K562 (cell line): ENCODE results near the gene AGBL1. TPM values are rescaled to one million over a fixed set of nuclear protein-coding genes. Genes with fewer than 3 reads are reported as not detected.
"Not testable (repeated sequence)": the region's sequence is repeated elsewhere in the genome, so short reads cannot be mapped to it uniquely, and the experiment has no call there.

Source experiments
- ATAC-seq: fragments of 200-7000 bp; cut with Tn5 transposase; 3 replicates; pipeline ENCODE4 v1.9.1; 2020; ENCODE audit warnings: moderate library complexity
- BruUV-seq: library from RNA; stranded (reverse); fragments of 400-500 nt; replicated peaks from 2 replicates; lab custom pipeline; 2021; lab: Mats Ljungman, UMichigan
- CTCF ChIA-PET: fragments of 300-600 bp; formaldehyde crosslinking; extraction: SDS; loops from one replicate; lab custom pipeline; 2021; ENCODE audit warnings: low intra/inter-chr PET ratio; lab: Yijun Ruan, JAX
- POLR2A ChIA-PET: fragments of 300-600, 350-650 bp; sonication (Branson Sonifier 250); formaldehyde crosslinking; extraction: SDS; loops from one replicate; lab custom pipeline; 2021; ENCODE audit warnings: antibody characterized with exemption, inconsistent platforms; lab: Yijun Ruan, JAX
- DNase-seq, 4 experiments: peaks; one replicate each; pipeline versions ENCODE4 v3.0.0 to v3.0.0-alpha.2; 2011 to 2018; ENCODE audit warnings: low spot score in 3 of 4, mixed read lengths in 3 of 4; ENCODE audit errors: extremely low read depth in 1 of 4
- FAIRE-seq: peaks from 2 replicates; lab custom pipeline; 2011; peaks lifted over from hg19 to GRCh38; lab: Jason Lieb, UNC
- H2AFZ ChIP-seq: 2 replicates; pipeline ENCODE4 v1.6.0; 2011; ENCODE audit warnings: low read depth, low read length, control low read depth, inconsistent platforms
- H3K27ac ChIP-seq: fragments of 200-600 bp; 3 replicates; pipeline ENCODE4 v1.8.0; 2011; ENCODE audit warnings: low read depth, mild to moderate bottlenecking, control low read depth, inconsistent platforms, low read length, moderate library complexity, mixed read lengths; ENCODE audit errors: extremely low read depth
- H3K27me3 ChIP-seq, 2 experiments: fragments of 300-600 bp in 1 of 2; 2 replicates in 1 of 2; 3 replicates in 1 of 2; pipeline versions ENCODE4 v1.6.0 to v1.8.0; 2011; ENCODE audit warnings: inconsistent platforms in 2 of 2, low read length in 2 of 2, mild to moderate bottlenecking in 1 of 2, mixed read lengths in 1 of 2, moderate library complexity in 1 of 2; ENCODE audit not compliant: control insufficient read depth in 2 of 2, insufficient read depth in 2 of 2
- H3K36me3 ChIP-seq: fragments of 300-600 bp; 3 replicates; pipeline ENCODE4 v1.8.0; 2011; ENCODE audit warnings: mild to moderate bottlenecking, low read length, inconsistent platforms; ENCODE audit not compliant: control insufficient read depth, insufficient read depth
- H3K4me1 ChIP-seq, 2 experiments: fragments of 200-600 bp in 1 of 2; replicated peaks in 1 of 2; 2 replicates in 1 of 2; 3 replicates in 1 of 2; pipeline versions ENCODE4 v1.5.1 to v1.8.0; 2011; ENCODE audit warnings: inconsistent platforms in 2 of 2, low read length in 2 of 2, mild to moderate bottlenecking in 1 of 2, mixed read lengths in 1 of 2, moderate library complexity in 1 of 2; ENCODE audit not compliant: control insufficient read depth in 2 of 2, insufficient read depth in 2 of 2
- H3K4me2 ChIP-seq: 2 replicates; pipeline ENCODE4 v1.6.1; 2011; ENCODE audit warnings: low read length, control low read depth, inconsistent platforms, mixed read lengths; ENCODE audit not compliant: insufficient read depth
- H3K4me3 ChIP-seq: fragments of 200-600 bp; sonication (generic), shearing (Covaris generic); 2 replicates; pipeline ENCODE4 v1.5.1; 2016; ENCODE audit warnings: control low read depth, inconsistent platforms
- H3K79me2 ChIP-seq: fragments of 200-600 bp; 3 replicates; pipeline ENCODE4 v1.8.0; 2011; ENCODE audit warnings: low read length, inconsistent platforms; ENCODE audit not compliant: control insufficient read depth, insufficient read depth
- H3K9ac ChIP-seq, 2 experiments: 2 replicates each; pipeline versions ENCODE4 v1.6.0 to v1.6.1; 2011; ENCODE audit warnings: low read depth in 2 of 2, low read length in 2 of 2, control low read depth in 1 of 2, inconsistent platforms in 1 of 2, mild to moderate bottlenecking in 1 of 2, mixed read lengths in 1 of 2; ENCODE audit not compliant: insufficient read depth in 1 of 2
- H3K9me1 ChIP-seq: one replicate; pipeline ENCODE4 v1.6.0; 2011; ENCODE audit warnings: inconsistent platforms, mild to moderate bottlenecking, low read length, moderate library complexity; ENCODE audit not compliant: control insufficient read depth, insufficient read depth
- H3K9me3 ChIP-seq: replicated peaks from 2 replicates; pipeline ENCODE4 v1.5.1; 2011; ENCODE audit warnings: low read depth, low read length, inconsistent platforms; ENCODE audit not compliant: control insufficient read depth, insufficient read depth
- H4K20me1 ChIP-seq: replicated peaks from 2 replicates; pipeline ENCODE4 v1.6.1; 2011; ENCODE audit warnings: low read length, inconsistent platforms, mixed read lengths; ENCODE audit not compliant: control insufficient read depth, insufficient read depth
- ARID3A ChIP-seq: IDR thresholded peaks from 2 replicates; pipeline ENCODE4 v1.6.1; 2012; ENCODE audit warnings: low read depth, low read length, improper control_type of control experiment, borderline replicate concordance
- MBD1 ChIP-seq: fragments of 250-450 bp; sonication (Bioruptor Pico); IDR thresholded peaks from 2 replicates; pipeline ENCODE4 v1.8.0; 2022; ENCODE audit warnings: inconsistent platforms
- ZBTB11 ChIP-seq, 3 experiments: fragments of 200-800 bp in 1 of 3; fragments of 250-450 bp in 1 of 3; fragments of 450-650 bp in 1 of 3; sonication (Bioruptor Pico) in 1 of 3; sonication (Bioruptor generic) in 1 of 3; formaldehyde crosslinking in 1 of 3; IDR thresholded peaks; 2 replicates each; pipeline versions ENCODE4 v1.6.1 to v1.8.0; 2016 to 2022; ENCODE audit warnings: mild to moderate bottlenecking in 2 of 3, missing genetic modification characterization in 2 of 3, missing compliant biosample characterization in 1 of 3, moderate library complexity in 1 of 3
- ZBTB2 ChIP-seq: fragments of 450-650 bp; IDR thresholded peaks from 2 replicates; pipeline ENCODE4 v1.6.1; 2016; ENCODE audit warnings: antibody characterized with exemption
- WGBS: fragments of 100-300 bp; shearing (Covaris generic); methylation state at CpG from one replicate; pipeline ENCODE4 v1.1.6; 2016; ENCODE audit warnings: low coverage, mixed read lengths; ENCODE audit not compliant: insufficient coverage; ENCODE audit errors: missing lambda C conversion rate; 5-methylcytosine and 5-hydroxymethylcytosine counted together
- in situ Hi-C: fragments of 300-500 bp; cut with MboI; formaldehyde crosslinking; loops from 4 replicates; pipeline ENCODE4 v1.15.0; 2018; ENCODE audit warnings: inconsistent platforms, mixed read lengths
- intact Hi-C: fragments of 100-400 bp; cut with micrococcal nuclease; formaldehyde crosslinking; loops from 2 replicates; pipeline ENCODE4 v1.14.2; 2022
- polyA plus RNA-seq, 8 experiments: library from polyadenylated mRNA; depleted of rRNA in 4 of 8; stranded (reverse) in 5 of 8; unstranded in 3 of 8; fragments of >200 nt; fragmentation: Nextera tagmentation in 2 of 8; fragmentation: Illumina TruSeq in 1 of 8; extraction: Ambion mirVana in 2 of 8; extraction: Trizol in 1 of 8; gene quantifications; 2 replicates each; pipeline versions ENCODE4 v1.2.1 to v1.2.3, GENCODE V29; 2011 to 2014; ENCODE audit warnings: inconsistent platforms in 1 of 8, missing spikeins in 1 of 8
- total RNA-seq, 7 experiments: library from RNA; depleted of rRNA in 6 of 7; stranded (reverse); fragments of >200 nt in 6 of 7; fragmentation: Illumina TruSeq in 2 of 7; extraction: Trizol in 2 of 7; gene quantifications; 2 replicates each; pipeline versions ENCODE4 v1.2.1 to v1.2.3, GENCODE V29; 2011 to 2021; ENCODE audit warnings: low replicate concordance in 1 of 7

Gene AGBL1
- total and polyA plus RNA-seq, 9 of the 15 experiments (the other 6 are each of a cell fraction or from before 2014, with no cell fraction given), result not detected

GRCh38 chr15:86122691-86123391, 43.2 kb downstream of the AGBL1 start:
- CTCF ChIA-PET, H3K4me2 ChIP-seq, intact Hi-C loops, FAIRE-seq, DNase-seq, H3K9ac ChIP-seq, H4K20me1 ChIP-seq, BruUV-seq, H3K27me3 ChIP-seq, H3K4me3 ChIP-seq, H3K4me1 ChIP-seq, ATAC-seq, H3K79me2 ChIP-seq, H2AFZ ChIP-seq, H3K9me3 ChIP-seq, in situ Hi-C loops, POLR2A ChIA-PET, H3K36me3 ChIP-seq, H3K27ac ChIP-seq, H3K9me1 ChIP-seq: not testable (repeated sequence)
- WGBS, result 0% methylated on average over 3 of the region's 3 CpGs

- no peak for DNase-seq
- no peaks in the 10 kb centered on the region for H3K4me1 ChIP-seq
- H3K4me2 ChIP-seq, result no peak overlapping the region
- no peaks in the 10 kb centered on the region for H3K36me3 ChIP-seq
- POLR2A ChIA-PET, result no interaction called here
- no peaks in the 10 kb centered on the region for H3K27me3 ChIP-seq
- no peaks in the 10 kb centered on the region for H3K9me3 ChIP-seq
- in situ Hi-C loops (no loop called here), intact Hi-C loops (no loop called here)
- H2AFZ ChIP-seq, result no peak overlapping the region
- no peaks in the 10 kb centered on the region for H3K9me1 ChIP-seq
- no peak for ATAC-seq
- H3K79me2 ChIP-seq, result no peaks in the 10 kb centered on the region
- 0% methylated on average over 3 of the region's 3 CpGs for WGBS
- no peak for FAIRE-seq
- no TSS peak for BruUV-seq
- H4K20me1 ChIP-seq, result no peaks in the 10 kb centered on the region
- CTCF ChIA-PET, result no interaction called here
- no peak overlapping the region for H3K27ac ChIP-seq
- no peak overlapping the region for H3K9ac ChIP-seq
- no peak overlapping the region for H3K4me3 ChIP-seq
- no peak for TF ChIP-seq ZBTB2
- TF ChIP-seq ZBTB11 (CRISPR knock-in tag; IDR thresholded peaks at IDR 0.05), result no peak
- no peak for TF ChIP-seq ARID3A
- TF ChIP-seq MBD1 (CRISPR knock-in tag), result no peak
Measured at GRCh38 chr15:86125775-86126174, 46.1 kb downstream of the AGBL1 start.
